ENCODE data around the gene AKR1B15.

The AKR1B15 gene

GRCh38 chr7:134548877-134549276 lies at the start of gene AKR1B15:
AKR1B15 (plus strand) TSS chr7:134549110; CDS start chr7:134564620, 15,510 bp downstream.
- peak; percentile 75 for DNase-seq (ENCODE audit: extremely low spot score)
- CTCF ChIA-PET: interaction anchor here (1.0 to 4.9 kb wide), 14 partner anchors 8 to 119 kb away, joined by 3 to 40 read pairs (median 4); no protein-coding TSS in a partner anchor
- TF ChIP-seq CTCF (IDR thresholded peaks at IDR 0.05; ENCODE audit: control extremely low read depth, extremely low read depth, low read depth, missing control alignments): no peak
- POLR2A ChIA-PET: interaction anchor here (1.0 kb wide), 1 partner anchor 99 kb away, joined by 3 read pairs; no protein-coding TSS in a partner anchor

GRCh38 chr7:134500406-134500805 lies 48.5 kb upstream of the AKR1B15 start:
- ChIA-PET CTCF (interaction anchor here (0.7 kb wide), 1 partner anchor 13 kb away, joined by 3 read pairs; no protein-coding TSS in a partner anchor), POLR2A (no interaction called here)
- DNase-seq (ENCODE audit: extremely low spot score): no peak
- no peak for TF ChIP-seq CTCF (IDR thresholded peaks at IDR 0.05; ENCODE audit: control extremely low read depth, extremely low read depth, low read depth, missing control alignments)

- DNase-seq (ENCODE audit: extremely low spot score): no peak
- ChIA-PET POLR2A (no interaction called here), CTCF (interaction anchor here (0.7 to 1.2 kb wide), 2 partner anchors 13 to 14 kb away, joined by 3 read pairs; no protein-coding TSS in a partner anchor)
- TF ChIP-seq CTCF (IDR thresholded peaks at IDR 0.05; ENCODE audit: control extremely low read depth, extremely low read depth, low read depth, missing control alignments): no peak
Measured at GRCh38 chr7:134500982-134501381, 47.9 kb upstream of the AKR1B15 start.

- ChIA-PET CTCF (interaction anchor here (1.0 to 1.4 kb wide), 3 partner anchors 12 to 71 kb away, joined by 3 to 4 read pairs (median 3); no protein-coding TSS in a partner anchor), POLR2A (no interaction called here)
- no peak for DNase-seq (ENCODE audit: extremely low spot score)
Measured at GRCh38 chr7:134502463-134503371, 46.2 kb upstream of the AKR1B15 start.

GRCh38 chr7:134504660-134505164 lies 44.2 kb upstream of the AKR1B15 start:
- no peak for TF ChIP-seq CTCF (IDR thresholded peaks at IDR 0.05; ENCODE audit: control extremely low read depth, extremely low read depth, low read depth, missing control alignments)
- CTCF ChIA-PET: no interaction called here
- no peak for DNase-seq (ENCODE audit: extremely low spot score)
- POLR2A ChIA-PET: no interaction called here

More at GRCh38 chr7:134502463-134503371, 46.2 kb upstream of the AKR1B15 start:
- TF ChIP-seq CTCF (IDR thresholded peaks at IDR 0.05; ENCODE audit: control extremely low read depth, extremely low read depth, low read depth, missing control alignments): no peak

- CTCF ChIA-PET: interaction anchor here (0.9 to 1.5 kb wide), 2 partner anchors 9 to 73 kb away, joined by 4 to 9 read pairs; no protein-coding TSS in a partner anchor
- POLR2A ChIA-PET: no interaction called here
- TF ChIP-seq CTCF (IDR thresholded peaks at IDR 0.05; ENCODE audit: control extremely low read depth, extremely low read depth, low read depth, missing control alignments): no peak
- DNase-seq (ENCODE audit: extremely low spot score): no peak
Measured at GRCh38 chr7:134505856-134506255, 43.1 kb upstream of the AKR1B15 start.

Measured in GM10248 (cell line).